K562 (cell line): Measurements from ENCODE around the gene PRKAR2B. TPM values are rescaled to one million over a fixed set of nuclear protein-coding genes. Genes with fewer than 3 reads are reported as not detected.

Experiments used
- MGA ChIP-seq: fragments of 450-650 bp; IDR thresholded peaks from 2 replicates; pipeline ENCODE4 v1.6.1; 2016; ENCODE audit warnings: mild to moderate bottlenecking, moderate library complexity
- PHTF2 ChIP-seq: fragments of 250-450 bp; sonication (Bioruptor Pico); IDR thresholded peaks from 2 replicates; pipeline ENCODE4 v1.5.0; 2021; ENCODE audit warnings: mild to moderate bottlenecking
- THRA ChIP-seq: fragments of 450-650 bp; IDR thresholded peaks from 2 replicates; pipeline ENCODE4 v1.6.1; 2017; ENCODE audit warnings: mild to moderate bottlenecking, moderate library complexity
- ZNF232 ChIP-seq: sonication (generic); formaldehyde crosslinking; IDR thresholded peaks from 2 replicates; pipeline ENCODE4 v1.8.0; 2022; ENCODE audit warnings: mild to moderate bottlenecking, missing genetic modification reagents
- polyA plus RNA-seq, 8 experiments: library from polyadenylated mRNA; depleted of rRNA in 4 of 8; stranded (reverse) in 5 of 8; unstranded in 3 of 8; fragments of >200 nt; fragmentation: Nextera tagmentation in 2 of 8; fragmentation: Illumina TruSeq in 1 of 8; extraction: Ambion mirVana in 2 of 8; extraction: Trizol in 1 of 8; gene quantifications; 2 replicates each; pipeline versions ENCODE4 v1.2.1 to v1.2.3, GENCODE V29; 2011 to 2014; ENCODE audit warnings: inconsistent platforms in 1 of 8, missing spikeins in 1 of 8
- total RNA-seq, 7 experiments: library from RNA; depleted of rRNA in 6 of 7; stranded (reverse); fragments of >200 nt in 6 of 7; fragmentation: Illumina TruSeq in 2 of 7; extraction: Trizol in 2 of 7; gene quantifications; 2 replicates each; pipeline versions ENCODE4 v1.2.1 to v1.2.3, GENCODE V29; 2011 to 2021; ENCODE audit warnings: low replicate concordance in 1 of 7
- TF ChIP-seq, protein P1 (sequence below): fragments of 450-650 bp; IDR thresholded peaks from 2 replicates; pipeline ENCODE4 v1.6.1; 2016; ENCODE audit warnings: antibody characterized with exemption
- TF ChIP-seq, protein P2 (sequence below): IDR thresholded peaks from 2 replicates; pipeline ENCODE4 v1.6.1; 2011; ENCODE audit warnings: borderline replicate concordance, low read depth, mild to moderate bottlenecking, moderate library complexity, low read length; ENCODE audit not compliant: insufficient read depth, poor library complexity, severe bottlenecking

PRKAR2B gene
- total and polyA plus RNA-seq, 9 of the 15 experiments (the other 6 are each of a cell fraction or from before 2014, with no cell fraction given), result 59.0 to 173 (median 129) TPM

- TF ChIP-seq MGA, result no peak
- TF ChIP-seq, protein P1, sequence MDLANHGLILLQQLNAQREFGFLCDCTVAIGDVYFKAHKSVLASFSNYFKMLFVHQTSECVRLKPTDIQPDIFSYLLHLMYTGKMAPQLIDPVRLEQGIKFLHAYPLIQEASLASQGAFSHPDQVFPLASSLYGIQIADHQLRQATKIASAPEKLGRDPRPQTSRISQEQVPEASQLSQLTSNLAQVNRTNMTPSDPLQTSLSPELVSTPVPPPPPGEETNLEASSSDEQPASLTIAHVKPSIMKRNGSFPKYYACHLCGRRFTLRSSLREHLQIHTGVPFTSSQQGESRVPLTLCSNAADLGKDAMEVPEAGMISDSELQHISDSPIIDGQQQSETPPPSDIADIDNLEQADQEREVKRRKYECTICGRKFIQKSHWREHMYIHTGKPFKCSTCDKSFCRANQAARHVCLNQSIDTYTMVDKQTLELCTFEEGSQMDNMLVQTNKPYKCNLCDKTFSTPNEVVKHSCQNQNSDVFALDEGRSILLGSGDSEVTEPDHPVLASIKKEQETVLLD, result peak; percentile 70
- no peak for TF ChIP-seq ZNF232 (CRISPR knock-in tag)
- TF ChIP-seq, protein P2, sequence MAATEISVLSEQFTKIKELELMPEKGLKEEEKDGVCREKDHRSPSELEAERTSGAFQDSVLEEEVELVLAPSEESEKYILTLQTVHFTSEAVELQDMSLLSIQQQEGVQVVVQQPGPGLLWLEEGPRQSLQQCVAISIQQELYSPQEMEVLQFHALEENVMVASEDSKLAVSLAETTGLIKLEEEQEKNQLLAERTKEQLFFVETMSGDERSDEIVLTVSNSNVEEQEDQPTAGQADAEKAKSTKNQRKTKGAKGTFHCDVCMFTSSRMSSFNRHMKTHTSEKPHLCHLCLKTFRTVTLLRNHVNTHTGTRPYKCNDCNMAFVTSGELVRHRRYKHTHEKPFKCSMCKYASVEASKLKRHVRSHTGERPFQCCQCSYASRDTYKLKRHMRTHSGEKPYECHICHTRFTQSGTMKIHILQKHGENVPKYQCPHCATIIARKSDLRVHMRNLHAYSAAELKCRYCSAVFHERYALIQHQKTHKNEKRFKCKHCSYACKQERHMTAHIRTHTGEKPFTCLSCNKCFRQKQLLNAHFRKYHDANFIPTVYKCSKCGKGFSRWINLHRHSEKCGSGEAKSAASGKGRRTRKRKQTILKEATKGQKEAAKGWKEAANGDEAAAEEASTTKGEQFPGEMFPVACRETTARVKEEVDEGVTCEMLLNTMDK, result no peak
- no peak for TF ChIP-seq THRA
- no peak for TF ChIP-seq PHTF2 (CRISPR knock-in tag)
Measured at GRCh38 chr7:107045195-107045960, 873 bp downstream of the PRKAR2B start (continued).
